Uterus (tissue), 2 donors: ENCODE results near the gene CRTC2.

Experiments used
- CTCF ChIP-seq, 4 experiments: fragments of 200-600 bp in 2 of 4; fragments of 450-650 bp in 2 of 4; sonication (generic) in 2 of 4; IDR thresholded peaks; one replicate each; pipeline ENCODE4 v1.5.1; 2016 to 2019; ENCODE audit warnings: antibody characterized with exemption in 4 of 4, mild to moderate bottlenecking in 2 of 4, moderate library complexity in 1 of 4
- POLR2A ChIP-seq, 2 donors: fragments of 450-650 bp; IDR thresholded peaks; one replicate each; pipeline ENCODE4 v1.6.1; 2016; ENCODE audit warnings: antibody characterized with exemption in 2 of 2, mild to moderate bottlenecking in 1 of 2, moderate library complexity in 1 of 2

GRCh38 chr1:153957744-153958110, 685 bp downstream of the CRTC2 start:
- TF ChIP-seq POLR2A (IDR thresholded peaks at IDR 0.05) (no peak), CTCF (IDR thresholded peaks at IDR 0.05) (no peak)
